HL-60 (cell line): ENCODE measurements around the gene MSI2.

Source experiments
- GABPA ChIP-seq: IDR thresholded peaks from 2 replicates; pipeline ENCODE4 v1.6.1; 2012; ENCODE audit warnings: low read depth
- POLR2AphosphoS5 ChIP-seq: IDR thresholded peaks from 2 replicates; pipeline ENCODE4 v1.6.1; 2012; ENCODE audit warnings: low read depth
- SPI1 ChIP-seq: IDR thresholded peaks from 2 replicates; pipeline ENCODE4 v1.6.1; 2012; ENCODE audit warnings: low read depth, mild to moderate bottlenecking, borderline replicate concordance
- TF ChIP-seq, protein P1 (sequence below): IDR thresholded peaks from one replicate; pipeline ENCODE4 v1.5.1; 2011; ENCODE audit warnings: low read length, control low read depth, inconsistent platforms; ENCODE audit not compliant: insufficient read depth
- TF ChIP-seq, protein P2 (sequence below): IDR thresholded peaks from 2 replicates; pipeline ENCODE4 v1.6.1; 2012; ENCODE audit warnings: low read depth; ENCODE audit not compliant: insufficient replicate concordance

DNA sequence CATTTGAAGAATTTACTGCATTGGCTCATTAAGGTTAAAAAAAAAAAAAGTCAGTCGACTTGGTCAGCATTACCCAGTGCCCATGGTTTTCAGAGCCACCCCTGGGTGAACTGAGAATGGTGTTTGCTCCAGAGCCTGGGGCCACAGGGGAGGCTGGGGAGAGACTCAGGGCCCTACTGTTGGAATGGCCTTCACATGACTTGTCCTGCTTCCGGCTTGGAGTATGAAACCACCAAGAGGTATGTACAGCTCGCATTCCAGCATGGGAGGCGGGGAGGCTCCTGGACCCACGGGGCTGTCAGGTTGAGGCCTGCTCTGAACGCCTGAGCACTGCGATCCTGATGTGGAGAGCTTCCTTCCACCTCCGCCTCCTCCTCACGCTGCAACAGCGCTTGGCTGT lies 36.8 kb downstream of the MSI2 start:
- TF ChIP-seq POLR2AphosphoS5 = no peak
- TF ChIP-seq, protein P1, sequence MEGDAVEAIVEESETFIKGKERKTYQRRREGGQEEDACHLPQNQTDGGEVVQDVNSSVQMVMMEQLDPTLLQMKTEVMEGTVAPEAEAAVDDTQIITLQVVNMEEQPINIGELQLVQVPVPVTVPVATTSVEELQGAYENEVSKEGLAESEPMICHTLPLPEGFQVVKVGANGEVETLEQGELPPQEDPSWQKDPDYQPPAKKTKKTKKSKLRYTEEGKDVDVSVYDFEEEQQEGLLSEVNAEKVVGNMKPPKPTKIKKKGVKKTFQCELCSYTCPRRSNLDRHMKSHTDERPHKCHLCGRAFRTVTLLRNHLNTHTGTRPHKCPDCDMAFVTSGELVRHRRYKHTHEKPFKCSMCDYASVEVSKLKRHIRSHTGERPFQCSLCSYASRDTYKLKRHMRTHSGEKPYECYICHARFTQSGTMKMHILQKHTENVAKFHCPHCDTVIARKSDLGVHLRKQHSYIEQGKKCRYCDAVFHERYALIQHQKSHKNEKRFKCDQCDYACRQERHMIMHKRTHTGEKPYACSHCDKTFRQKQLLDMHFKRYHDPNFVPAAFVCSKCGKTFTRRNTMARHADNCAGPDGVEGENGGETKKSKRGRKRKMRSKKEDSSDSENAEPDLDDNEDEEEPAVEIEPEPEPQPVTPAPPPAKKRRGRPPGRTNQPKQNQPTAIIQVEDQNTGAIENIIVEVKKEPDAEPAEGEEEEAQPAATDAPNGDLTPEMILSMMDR = no peak
- TF ChIP-seq, protein P2, sequence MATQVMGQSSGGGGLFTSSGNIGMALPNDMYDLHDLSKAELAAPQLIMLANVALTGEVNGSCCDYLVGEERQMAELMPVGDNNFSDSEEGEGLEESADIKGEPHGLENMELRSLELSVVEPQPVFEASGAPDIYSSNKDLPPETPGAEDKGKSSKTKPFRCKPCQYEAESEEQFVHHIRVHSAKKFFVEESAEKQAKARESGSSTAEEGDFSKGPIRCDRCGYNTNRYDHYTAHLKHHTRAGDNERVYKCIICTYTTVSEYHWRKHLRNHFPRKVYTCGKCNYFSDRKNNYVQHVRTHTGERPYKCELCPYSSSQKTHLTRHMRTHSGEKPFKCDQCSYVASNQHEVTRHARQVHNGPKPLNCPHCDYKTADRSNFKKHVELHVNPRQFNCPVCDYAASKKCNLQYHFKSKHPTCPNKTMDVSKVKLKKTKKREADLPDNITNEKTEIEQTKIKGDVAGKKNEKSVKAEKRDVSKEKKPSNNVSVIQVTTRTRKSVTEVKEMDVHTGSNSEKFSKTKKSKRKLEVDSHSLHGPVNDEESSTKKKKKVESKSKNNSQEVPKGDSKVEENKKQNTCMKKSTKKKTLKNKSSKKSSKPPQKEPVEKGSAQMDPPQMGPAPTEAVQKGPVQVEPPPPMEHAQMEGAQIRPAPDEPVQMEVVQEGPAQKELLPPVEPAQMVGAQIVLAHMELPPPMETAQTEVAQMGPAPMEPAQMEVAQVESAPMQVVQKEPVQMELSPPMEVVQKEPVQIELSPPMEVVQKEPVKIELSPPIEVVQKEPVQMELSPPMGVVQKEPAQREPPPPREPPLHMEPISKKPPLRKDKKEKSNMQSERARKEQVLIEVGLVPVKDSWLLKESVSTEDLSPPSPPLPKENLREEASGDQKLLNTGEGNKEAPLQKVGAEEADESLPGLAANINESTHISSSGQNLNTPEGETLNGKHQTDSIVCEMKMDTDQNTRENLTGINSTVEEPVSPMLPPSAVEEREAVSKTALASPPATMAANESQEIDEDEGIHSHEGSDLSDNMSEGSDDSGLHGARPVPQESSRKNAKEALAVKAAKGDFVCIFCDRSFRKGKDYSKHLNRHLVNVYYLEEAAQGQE = no peak
- no peak for TF ChIP-seq SPI1
- TF ChIP-seq GABPA = no peak
